Activated naive CD4-positive, alpha-beta T cell (primary cell): Measurements from ENCODE around the gene DCDC2.
A peak's percentile ranks its signal among the peaks of the same experiment; 100 is the strongest.
"Not testable (repeated sequence)": the region's sequence is repeated elsewhere in the genome, so short reads cannot be mapped to it uniquely, and the experiment has no call there.

ENCODE experiments used
- DNase-seq, 4 experiments: peaks; one replicate each; lab custom pipeline; 2025; lab: John Stamatoyannopoulos, UW

Gene DCDC2

GRCh38 chr6:24327756-24328155 is 30.1 kb downstream of the DCDC2 start:
- no peak for DNase-seq

DNA sequence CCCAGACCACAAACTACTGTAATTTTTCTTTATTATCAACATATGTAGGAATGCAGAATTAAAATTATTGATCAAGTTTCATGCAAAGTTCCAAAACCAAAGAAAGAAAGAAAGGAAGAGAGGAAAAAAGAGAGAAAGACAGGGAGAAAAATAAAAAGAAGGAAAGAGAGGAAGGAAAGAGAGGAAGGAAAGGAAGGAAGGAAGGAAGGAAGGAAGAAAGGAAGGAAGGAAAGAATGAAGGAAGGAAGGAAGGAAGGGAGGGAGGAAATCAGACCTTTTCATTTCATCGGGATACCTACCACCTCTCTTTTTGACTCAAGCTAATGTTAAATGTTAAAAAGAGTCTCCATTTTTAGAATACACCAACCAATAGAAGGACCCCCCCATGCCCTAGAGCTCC is 31.9 kb downstream of the DCDC2 start:
- no peak for DNase-seq

DNA sequence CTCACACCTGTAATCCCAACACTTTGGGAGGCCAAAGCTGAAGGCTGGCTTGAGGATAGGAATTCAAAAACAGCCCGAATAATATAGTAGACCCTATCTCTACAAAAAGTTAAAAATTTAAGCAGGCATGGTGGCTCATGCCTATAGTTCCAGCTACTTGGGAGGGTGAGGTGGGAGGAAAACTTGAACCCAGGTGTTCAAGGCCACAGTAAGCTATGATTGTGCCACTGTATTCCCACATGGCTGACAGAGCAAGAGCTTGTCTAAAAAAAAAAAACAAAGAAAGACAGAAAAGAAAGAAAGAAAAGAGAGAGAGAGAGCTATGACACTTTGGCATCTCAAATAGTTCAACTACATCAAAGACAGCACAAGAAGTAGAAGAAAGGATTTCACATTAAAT is 33.2 kb downstream of the DCDC2 start:
- no peak for DNase-seq

- DNase-seq: no peak
Measured at GRCh38 chr6:24323632-24324337, 34.1 kb downstream of the DCDC2 start.

GRCh38 chr6:24322924-24323323 is 34.9 kb downstream of the DCDC2 start:
- DNase-seq: no peak

DNA sequence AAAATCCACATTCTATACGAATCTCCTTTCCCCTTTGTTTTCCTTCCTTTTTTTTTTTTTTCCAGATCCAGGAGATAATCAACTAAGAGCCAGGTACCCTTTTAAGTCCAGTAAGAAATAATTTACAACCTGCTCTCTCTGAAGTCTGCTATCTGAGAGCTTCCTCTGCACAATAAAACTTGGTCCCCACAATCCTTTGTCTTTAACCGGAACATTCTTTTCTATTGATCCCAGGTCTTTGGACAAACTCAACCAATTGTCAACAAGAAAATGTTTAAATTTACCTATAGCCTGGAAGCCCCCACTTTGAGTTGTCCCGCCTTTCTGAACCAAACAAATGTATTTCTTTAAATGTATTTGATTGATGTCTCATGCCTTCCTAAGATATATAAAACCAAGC is 35.4 kb downstream of the DCDC2 start:
- not testable (repeated sequence) for DNase-seq

DNA sequence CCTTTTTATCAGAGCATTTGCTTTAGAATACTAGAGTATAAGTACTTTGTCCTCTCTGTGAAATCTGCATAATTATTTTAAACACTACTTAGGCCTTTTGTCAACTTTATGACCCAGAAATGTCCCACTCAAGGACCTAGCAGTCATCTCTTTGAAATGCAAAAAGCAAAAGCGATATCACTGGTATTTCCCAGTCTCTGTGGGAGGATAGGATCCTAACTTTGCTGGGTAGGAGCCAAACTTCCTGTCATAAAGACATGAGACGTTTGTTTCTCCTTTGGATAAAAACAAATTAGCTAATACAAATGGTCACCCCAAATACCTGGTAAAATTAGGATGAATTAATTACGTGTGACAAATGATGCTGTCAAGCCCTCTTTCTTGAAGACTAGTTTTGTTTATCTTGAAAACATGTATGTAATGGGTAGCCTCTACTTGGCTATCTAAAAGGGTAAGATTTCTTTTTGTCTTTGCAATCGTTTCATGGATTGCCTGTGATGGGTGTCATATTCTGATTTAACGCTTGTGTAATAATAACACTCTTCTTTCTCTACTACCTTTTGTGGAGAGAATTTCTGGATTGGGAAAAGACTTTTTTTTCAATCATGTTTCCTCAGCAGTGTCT is 36.2 kb downstream of the DCDC2 start:
- no peak for DNase-seq

DNA sequence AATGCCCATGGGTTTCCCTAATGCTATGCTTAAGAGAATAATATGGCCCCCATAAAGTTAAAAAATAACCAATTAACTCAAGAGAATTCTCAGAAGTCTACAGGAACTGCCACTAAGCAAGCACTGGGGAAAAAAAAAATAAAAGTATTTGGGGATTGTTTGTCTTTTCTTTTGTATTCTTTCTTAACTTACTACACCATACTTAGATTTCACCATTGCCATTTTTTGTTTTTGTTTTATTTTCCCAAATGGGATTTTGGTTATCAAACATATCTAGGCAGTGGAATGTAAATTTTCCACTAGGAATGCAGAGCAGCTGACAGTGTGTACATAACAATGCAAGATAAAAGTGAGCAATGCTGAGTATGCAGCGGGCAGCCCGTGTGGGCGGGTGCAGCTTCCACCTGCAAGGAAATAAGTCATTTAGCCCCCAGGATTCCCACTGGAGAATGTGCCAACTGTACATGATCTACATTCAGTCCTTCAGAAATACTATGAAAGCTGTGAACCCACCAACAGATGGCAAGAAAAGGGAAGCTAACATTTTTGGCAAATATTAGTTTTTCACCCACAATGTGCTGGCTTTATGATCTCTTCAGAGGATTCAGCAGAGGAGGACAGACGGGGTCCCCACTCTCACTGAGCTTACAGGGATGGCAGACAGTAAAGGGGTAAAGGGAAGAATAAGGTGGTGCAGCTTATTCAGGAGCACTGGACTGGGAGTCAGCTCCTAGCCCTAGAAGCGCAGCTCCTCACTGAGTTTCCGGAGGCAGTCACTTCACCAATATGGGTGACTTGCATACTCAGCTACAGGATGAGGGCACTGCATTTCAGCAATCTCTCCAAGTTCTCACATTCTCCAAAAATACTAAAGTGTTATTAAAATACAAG is 44.4 kb downstream of the DCDC2 start:
- no peak for DNase-seq

- not testable (repeated sequence) for DNase-seq
Measured at GRCh38 chr6:24311775-24312174, 46.1 kb downstream of the DCDC2 start.

GRCh38 chr6:24307881-24308280 is 50.0 kb downstream of the DCDC2 start:
- no peak for DNase-seq

- no peak for DNase-seq
Measured at GRCh38 chr6:24306936-24307335, 50.9 kb downstream of the DCDC2 start.

- DNase-seq: no peak
Measured at GRCh38 chr6:24306038-24306437, 51.8 kb downstream of the DCDC2 start.

GRCh38 chr6:24296944-24297343 is 60.9 kb downstream of the DCDC2 start:
- no peak for DNase-seq

DNA sequence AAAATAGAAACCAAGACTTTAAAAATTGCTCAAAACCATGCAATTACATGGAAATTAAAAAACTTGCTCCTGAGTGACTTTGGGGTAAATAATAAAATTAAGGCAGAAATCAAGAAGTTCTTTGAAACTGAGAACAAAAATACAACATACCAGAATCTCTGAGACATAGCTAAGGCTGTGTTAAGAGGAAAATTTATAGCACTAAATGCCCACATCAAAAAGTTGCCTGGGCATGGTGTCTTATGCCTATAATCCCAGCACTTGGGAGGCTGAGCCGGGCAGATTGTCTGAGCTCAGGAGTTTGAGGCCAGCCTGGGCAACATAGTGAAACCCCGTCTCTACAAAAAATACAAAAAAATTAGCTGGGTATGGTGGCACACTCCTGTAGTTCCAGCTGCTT is 64.0 kb downstream of the DCDC2 start:
- not testable (repeated sequence) for DNase-seq

DNA sequence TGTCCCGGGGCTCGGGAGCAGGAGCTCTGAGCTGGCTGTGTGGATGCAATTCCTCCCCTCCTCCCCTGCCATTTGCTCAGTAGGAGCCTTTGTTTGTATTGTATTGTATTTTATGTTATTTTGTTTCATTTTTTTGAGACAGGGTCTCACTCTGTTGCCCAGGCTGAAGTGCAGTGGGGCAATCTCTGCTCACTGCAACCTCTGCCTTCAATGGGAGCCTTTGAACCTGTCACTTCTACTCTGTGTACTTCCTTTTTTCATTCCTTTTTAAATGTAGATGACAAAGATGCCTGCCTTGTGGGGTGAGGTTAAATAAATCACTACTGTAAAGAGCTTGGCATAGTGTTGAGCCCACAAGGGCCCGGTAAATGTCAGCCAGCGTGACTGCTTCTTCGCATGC is 70.6 kb downstream of the DCDC2 start:
- no peak for DNase-seq

GRCh38 chr6:24284006-24284405 is 73.9 kb downstream of the DCDC2 start:
- no peak for DNase-seq

- DNase-seq: peak in 2 of 4 experiments; percentile 3 to 6
Measured at GRCh38 chr6:24283043-24283985, 74.5 kb downstream of the DCDC2 start.

GRCh38 chr6:24274441-24275083 is 83.3 kb downstream of the DCDC2 start:
- no peak for DNase-seq

GRCh38 chr6:24273096-24273870 is 84.6 kb downstream of the DCDC2 start:
- no peak for DNase-seq

DNA sequence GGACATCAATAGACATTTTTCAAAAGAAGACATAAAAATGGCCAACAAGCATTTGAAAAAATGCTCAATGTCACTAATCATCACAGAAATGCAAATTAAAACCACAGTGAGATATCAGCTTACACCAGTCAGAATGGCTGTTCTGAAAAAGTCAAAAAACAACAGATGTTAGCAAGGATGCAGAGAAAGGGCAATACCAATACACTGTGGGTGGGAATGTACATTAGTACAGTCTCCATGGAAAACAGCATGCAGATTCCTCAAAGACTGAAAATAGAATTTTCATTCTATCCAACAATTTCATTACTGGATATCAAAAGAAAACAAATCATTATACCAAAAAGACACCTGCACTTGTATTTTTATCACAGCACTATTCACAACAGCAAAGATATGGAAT is 85.3 kb downstream of the DCDC2 start:
- DNase-seq: no peak
